ENCODE data around the gene EYA2.
"Not testable (repeated sequence)": the region's sequence is repeated elsewhere in the genome, so short reads cannot be mapped to it uniquely, and the experiment has no call there.

The EYA2 gene

DNA sequence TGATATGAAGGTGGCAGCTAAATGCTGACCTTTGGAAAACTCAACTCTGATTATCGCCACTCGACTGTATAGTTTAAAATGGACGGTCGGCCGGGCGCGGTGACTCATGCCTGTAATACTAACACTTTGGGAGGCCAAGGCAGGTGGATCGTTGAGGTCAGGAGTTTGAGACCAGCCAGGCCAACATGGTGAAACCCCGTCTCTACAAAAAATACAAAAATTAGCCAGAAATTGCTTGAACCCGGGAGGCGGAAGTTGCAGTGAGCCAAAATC, 310.1 kb downstream of the EYA2 start:
- not testable (repeated sequence) for DNase-seq (ENCODE audit: low spot score)

DNA sequence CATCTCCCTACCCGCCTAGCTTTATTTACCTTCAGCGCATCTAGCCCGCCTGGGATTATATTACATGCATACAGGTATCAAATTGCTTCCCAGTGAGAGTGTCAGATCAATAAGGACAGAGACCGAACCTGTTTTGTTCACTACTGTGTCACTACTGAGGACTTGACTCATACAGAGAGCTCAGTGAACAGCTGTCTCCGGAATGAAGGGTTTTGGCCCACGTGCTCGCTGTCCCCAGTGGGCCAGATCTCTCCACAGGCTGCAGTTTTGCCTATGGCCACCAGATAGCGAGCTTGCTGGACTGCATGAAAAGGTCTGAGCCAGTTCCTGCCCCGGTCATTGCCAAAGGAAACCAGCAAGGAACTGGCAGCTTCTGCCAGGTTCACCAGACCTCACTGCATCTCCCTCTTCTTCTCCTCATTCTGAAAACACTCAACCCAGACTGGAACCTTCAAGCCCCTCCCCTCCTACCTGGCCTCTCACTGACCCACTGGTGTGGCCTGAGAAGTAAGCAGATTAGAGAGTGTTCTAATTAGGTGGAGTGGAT, 311.0 kb downstream of the EYA2 start:
- DNase-seq (ENCODE audit: low spot score) = peak; percentile 83

DNA sequence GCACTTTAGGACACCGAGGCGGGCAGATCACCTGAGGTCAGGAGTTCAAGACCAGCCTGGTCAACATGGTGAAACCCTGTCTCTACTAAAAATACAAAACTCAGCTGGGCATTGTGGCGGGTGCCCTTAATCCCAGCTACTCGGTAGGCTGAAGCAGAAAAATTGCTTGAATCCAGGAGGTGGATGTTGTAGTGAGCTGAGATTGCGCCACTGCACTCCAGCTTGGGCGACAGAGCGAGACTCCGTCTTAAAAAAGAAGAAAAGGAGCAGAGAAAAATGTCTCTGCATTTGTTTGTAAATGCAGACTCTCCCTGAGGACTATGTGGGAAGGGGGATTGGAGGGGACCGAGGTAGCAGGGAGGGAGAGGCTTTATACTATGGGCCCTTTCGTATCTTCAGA, 311.9 kb downstream of the EYA2 start:
- DNase-seq (ENCODE audit: low spot score) = not testable (repeated sequence)

DNA sequence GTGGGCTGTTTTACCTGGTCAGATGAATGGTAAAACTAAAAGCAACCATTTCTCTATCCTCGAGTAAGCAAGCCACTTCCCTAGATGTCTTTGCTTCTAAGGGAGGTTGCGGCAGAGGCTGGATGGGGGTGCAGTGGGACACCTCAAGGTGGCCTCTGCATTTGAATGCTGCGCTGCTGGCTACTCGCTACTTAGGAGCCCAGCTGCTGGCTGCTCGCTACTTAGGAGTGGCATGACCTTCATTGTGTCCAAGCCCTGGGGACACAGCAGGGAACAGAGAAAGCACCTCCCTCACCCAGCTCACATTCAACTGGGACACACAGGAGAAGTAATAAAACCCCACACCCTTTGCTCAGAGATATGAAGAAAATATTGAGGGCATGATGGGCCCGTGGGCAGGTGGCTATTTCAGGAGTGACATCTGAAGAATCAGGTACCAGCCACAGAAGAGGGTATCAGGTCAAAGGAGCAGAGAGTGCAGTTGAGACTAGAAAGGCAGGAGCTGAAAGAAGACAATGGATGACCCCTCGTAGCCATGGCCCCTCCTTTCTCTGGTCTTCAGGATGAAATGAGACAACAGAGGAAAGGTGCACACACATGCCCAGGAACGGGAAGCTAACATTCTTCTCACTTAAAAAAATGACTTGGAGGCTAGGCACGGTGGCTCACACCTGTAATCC, 312.5 kb downstream of the EYA2 start:
- no peak for DNase-seq (ENCODE audit: low spot score)

DNA sequence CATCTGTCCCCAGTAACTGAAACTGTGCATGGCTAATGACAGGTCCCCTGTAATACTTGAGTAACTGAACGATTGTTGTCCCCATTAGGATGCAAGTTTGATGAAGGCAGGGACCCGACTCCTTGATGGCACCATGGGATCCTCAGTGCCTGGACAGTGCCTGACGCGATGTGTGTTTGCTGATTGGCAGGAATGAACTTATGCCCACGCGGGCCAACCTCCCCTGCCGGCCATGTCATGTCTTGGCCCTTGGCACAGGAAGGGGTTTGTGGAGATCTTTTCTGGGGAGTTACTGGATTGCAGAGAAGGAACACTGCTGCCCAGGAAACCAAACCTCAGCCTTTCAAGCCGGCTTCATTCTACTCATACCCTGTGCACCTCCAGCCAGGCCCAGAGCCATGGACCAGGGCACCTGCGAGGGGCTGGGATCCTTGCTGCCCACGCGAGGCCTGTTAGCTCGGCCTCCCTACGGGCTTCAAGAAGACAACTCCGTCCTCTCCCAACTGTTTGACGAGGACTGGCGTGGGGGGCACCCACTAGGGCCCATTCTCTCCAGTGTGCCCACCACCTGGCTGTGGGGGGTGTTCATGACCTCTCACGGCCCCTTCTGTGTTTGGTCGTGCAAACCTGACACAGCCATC, 314.0 kb downstream of the EYA2 start:
- DNase-seq (ENCODE audit: low spot score) = no peak

DNA sequence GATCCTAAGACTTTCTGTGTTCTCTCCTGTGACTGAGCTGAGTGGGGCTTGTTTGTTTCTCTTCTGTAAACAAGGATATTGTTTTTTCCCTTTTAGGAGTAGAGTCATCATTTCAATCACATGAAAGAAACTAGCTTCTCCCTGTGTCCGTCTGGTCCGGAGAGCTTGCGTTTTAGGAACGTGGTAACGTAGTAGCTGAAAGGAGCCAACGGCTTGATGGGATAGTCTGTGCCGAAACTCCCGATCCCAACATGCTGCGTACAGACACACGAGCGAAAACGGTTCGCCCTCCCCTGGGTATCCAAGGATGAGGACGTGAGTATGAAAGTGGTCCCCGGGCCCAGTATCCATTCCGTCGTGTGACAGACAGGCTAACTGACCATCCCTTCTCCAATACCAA, 315.3 kb downstream of the EYA2 start:
- no peak for DNase-seq (ENCODE audit: low spot score)

DNA sequence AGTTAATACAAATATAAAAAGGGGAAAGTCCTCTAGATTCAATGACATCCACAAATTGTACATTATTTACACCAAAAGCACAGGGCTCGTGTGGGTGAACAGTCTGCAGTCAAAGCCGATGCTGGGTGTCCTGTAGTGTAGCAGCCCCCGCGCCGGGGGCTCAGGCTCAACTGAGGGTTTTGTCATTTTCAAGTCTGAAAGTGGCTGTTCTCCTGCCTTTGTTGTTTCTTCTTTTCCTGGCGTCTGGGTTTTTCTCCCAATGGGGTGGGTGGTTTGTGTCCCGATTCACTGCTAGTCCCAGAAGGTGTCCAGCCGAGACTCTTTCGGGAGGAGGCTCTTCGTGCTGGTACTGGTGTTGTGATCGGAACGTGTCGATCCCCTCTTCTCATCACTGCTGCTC, 315.8 kb downstream of the EYA2 start:
- no peak for DNase-seq (ENCODE audit: low spot score)

DNA sequence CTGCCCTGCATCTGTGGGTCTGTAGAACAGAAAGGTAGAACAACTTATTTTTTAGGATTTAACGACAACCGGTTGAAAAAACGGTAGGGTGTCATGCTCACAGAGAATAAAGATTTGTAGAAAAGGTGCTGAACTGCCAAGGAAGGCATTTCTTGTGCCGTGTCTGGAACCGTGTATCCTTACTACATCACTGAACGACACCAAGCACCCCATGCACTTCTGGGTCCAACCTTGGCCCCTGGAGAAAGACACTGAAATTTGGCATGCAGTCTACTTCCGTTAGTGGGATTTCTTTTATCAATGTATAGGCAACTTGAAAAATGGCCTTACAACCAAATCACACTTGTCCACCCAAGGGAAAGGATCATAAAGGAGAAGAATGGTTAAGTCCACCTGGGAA, 316.4 kb downstream of the EYA2 start:
- DNase-seq (ENCODE audit: low spot score) = no peak

DNA sequence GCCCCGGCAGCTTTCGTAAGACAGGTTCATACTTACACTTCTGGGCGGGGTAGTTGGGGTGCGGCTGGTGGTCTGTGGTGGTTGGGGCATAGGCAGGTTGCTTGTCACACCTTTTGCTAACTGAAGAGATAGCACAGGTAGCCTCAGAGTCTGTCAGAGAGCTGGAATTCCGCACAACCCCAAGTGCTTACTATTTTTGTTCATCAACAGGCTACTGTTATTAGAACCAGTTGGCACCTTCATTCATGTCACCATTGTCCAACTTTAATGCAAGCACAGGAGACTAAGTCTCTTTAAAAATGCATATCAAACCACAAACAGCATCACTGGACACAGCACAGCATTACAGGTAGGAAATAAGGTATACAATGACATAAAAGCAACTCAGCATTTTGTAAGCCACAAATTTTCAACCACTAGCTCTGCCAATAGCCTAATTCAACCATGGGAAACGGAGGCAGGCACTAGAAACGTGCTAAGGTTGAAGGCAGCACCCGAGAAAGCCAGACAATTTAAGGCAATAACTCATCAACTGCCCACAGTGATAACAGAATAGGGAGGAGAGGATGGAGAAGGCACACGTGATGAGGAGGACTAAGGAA, 318.1 kb downstream of the EYA2 start:
- no peak for DNase-seq (ENCODE audit: low spot score)

DNA sequence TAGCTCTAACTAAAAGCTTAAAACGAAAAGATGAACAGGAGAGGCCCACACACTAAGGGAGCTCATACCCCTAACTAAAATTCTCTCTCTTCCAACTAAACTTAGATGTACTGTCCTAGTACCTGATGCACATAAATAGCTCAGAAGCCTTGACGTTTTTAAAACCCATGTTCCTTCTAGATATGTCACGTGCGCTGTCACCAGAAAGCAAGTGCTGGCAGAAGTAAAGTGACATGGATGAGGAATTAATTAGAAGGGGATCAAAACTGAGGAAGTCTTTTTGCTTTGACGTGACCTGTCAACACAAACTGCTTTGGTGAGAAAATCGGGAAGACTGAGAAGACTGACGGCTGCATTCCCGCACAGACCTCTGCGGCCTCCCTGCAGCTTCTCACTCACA, 319.3 kb downstream of the EYA2 start:
- no peak for DNase-seq (ENCODE audit: low spot score)

DNA sequence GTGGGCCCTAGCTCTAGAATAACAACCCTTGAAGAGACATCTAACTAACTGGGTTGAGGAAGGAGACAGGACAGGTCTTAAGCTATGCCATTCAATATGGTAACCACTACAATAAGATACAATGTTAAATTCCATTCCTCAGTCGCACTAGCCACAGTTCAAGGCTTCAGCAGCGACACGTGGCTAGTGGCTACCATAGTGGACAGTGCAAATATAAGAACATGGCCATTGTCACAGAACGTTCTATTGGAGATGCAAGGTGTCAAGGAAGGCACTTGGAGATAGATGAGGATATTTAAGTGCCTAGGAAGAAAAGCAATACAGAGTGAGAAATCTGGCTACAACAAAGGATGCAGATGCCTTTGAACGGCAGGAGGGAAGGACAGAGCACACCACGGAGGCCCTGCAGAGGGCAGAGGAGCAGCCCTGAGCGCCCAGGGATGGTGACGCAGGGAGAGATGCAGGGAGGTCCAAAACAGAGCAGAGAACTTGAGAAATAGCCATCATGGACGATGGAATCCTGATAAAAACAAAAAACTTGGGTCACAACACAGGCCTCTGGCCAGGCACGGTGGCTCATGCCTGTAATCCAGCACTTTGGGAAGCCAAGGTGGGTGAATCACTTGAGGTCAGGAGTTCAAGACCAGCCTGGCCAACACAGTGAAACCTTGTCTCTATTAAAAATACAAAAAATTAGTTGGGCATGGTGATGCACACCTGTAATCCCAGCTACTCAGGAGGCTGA, 321.2 kb downstream of the EYA2 start:
- DNase-seq (ENCODE audit: low spot score) = no peak

DNA sequence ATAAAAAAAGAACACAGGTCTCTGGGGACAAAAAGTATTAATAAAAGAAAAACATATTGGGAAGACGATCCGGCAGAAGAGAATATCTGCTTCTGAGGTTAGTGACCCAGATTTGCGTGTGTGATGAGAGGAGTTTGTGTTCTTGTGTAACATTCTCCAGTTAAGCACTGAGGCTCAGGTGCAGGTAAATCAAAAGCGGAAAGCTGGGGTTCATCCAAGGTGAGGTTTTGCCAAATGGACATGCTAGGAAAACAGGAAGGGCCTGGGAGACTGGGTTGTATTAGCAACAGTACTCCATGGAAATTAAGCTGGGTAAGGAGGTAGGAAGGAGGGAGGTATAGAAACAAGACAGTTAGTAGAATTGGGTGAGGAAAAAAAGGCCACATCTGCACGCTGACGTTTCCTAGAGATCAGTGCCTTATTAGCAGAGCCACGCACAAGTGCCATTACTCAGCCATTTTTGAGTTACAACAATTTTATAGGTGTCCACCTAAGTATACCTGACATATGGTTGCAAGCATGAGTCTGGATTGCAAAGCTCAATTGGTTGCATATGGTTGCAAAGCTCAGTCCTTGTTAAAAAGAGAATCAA, 322.3 kb downstream of the EYA2 start:
- DNase-seq (ENCODE audit: low spot score) = no peak

DNA sequence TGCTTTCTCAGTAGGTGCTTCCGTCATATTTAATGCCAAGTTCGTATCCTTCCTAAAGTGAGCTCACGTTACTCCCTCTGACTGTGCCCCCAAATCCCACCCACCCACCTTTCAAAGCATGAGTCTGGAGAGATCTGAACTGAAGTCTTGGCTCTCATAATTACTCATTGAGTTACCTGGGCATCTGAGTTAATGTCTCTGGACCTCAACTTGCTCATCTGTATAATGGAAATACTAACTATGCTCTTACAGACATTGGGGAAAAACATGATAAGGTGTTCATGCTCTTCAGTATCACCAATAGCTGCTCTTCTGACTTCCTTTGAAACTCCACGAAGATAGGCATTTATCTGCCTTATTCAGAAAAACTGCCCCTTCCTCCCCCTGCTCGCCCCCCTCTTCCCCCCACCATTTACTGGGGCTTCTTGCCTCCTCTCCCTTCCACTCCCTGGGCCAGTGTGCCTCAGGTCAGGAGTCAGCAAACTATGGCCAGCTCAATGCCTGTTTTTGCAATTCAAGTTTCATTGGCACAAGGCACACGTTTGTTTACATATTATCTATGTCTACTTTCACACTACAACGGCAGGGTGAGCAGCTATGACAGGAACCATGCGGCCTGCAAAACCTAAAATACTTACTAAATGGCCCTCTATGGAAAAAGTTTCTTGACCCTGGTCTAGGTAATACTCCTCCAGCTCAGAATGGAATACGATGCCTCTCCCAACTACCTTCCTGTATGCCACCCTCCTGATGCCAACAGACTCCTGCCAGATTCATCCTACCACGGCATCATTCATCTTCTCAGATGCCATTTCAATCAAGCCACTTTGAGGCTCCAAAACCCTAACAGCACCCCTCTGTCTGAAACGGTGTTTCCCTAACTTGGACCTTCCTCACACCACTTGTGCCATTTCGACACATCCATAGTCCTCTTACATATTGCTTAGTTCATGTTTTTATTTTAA, 323.1 kb downstream of the EYA2 start:
- DNase-seq (ENCODE audit: low spot score) = no peak

DNA sequence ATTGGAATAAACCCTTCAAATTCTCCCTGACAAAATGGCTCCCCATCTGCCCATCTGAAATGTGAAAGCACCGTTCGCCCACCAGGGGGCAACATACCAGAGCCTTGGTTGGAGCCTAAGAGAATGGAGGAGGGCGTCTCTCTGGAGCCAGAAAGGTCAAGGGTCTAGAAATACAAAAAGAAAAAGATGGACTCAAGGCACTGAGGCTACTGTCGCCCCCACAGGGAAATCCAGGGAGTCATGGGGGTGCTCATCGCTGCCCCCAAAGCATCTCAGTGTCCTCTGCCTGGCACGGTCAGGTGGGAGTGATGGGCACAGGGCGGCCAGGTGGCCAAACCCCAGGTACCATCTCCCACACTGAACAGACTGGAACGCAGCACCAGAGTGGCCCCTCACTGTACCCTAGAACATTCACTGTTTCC, 325.5 kb downstream of the EYA2 start:
- peak; percentile 28 for DNase-seq (ENCODE audit: low spot score)

DNA sequence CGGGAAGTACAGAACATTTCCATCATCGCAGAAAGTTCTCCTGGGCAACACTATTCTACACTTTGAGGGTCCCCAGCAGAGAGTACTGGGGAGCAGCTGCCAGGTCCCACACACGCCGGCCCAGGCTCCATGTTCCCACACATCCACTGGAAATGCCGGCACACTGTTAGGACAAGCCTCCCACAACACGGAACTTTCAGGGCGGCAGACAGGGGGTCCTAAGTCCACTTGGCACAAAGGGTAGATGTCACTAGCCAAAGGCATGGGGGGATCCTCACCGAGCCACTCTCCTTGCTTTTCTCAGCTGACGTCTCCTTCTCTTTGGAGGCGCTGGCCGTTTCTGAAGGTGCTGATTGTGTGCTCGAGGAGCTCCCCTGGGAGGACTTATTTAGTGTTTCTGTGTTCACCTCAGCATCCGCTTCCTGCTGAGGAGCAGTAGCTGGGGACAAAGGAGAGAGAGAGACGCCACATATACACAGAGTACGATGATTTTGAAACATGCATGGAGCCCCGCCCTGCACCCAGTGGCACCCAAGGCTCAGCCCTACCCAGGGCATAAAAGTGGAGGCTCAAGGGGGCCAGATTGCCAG, 326.5 kb downstream of the EYA2 start:
- DNase-seq (ENCODE audit: low spot score) = no peak

DNA sequence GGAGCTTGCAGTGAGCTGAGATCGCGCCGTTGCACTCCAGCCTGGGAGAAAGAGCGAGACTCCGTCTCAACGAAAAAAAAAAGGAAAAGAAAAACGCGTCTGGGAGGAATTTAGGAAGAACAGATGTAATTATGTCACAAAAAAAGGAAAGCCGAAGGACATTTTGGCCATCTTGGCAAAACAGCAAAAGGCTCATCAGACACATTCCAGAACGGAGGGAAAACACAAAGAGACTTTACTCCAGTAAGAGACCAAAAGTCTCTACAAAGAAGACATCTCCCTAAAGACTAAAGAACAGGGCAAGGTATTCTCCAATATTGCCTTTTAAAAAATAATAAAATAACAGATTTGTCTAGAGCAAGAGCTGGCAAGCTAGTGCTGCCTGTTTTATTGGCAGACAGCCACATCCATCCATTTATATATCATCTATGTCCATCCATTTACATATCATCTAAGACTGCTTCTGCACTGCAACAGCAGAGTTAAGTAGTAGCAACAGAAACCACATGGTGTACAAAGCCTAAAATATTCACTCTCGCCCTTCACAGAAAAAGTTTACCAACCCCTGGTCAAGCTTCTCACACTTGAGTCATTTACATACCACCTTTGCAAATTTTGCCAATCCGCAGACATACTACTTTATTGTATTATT, 328.0 kb downstream of the EYA2 start:
- DNase-seq (ENCODE audit: low spot score) = no peak

DNA sequence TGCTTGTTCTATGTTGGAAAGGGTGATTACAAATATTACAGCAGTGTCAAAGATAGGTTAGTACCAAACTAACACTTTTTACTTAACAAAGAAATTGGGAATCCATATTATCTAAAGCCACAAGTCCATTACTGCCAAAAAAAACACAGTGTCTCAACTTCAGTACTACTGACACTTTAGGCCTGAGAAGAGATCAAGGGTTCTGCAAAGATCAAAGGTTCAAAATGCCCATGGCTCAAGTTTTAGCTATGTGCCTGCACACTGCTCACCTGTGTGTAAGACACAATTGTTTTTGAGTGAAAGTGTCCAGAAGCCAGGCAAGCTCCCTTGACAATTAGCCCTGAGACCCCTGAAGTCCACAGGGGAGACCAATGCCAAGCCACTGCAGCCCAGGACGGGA, 329.3 kb downstream of the EYA2 start:
- DNase-seq (ENCODE audit: low spot score) = no peak

DNA sequence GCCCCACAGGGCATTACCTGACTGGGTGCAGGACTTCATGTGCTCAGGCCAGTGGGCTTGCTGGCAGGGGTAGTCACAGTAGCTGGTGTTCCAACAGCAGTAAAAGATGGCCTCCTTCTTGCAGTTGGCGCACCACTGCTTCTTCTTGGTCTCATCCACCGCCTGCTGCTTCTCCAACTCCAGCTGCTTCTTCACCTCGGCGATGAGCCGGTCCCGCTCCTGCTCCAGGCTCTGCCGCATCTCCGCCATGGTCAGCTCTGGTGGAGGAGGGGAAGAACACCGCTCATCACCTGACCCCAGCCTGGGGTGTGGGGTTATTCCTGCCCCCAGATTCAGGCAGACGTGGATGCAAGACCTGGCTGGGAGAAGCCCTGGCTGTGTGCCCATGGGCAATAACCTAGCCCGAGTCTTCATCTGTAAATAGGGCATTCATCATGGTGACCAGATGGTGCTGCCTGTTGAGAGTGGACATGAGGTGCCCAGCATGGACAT, 329.7 kb downstream of the EYA2 start:
- DNase-seq (ENCODE audit: low spot score) = no peak

DNA sequence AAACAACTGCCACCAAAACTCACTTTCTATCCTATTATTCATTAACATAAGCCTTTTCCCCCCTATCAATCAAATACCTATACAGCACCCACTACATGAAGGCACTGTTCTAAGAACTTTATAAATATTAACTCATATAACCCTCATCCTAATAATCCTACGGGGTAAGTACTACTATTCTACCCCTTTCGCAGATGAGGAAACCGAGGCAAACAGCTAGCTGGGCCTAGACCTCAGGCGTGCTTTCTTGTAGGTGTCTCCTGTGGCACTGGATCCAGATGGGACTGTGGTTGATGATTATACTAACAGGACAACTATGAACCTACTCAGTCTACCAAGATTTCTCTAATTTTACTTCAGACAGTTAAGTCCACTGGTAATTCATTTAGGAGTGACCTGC, 330.2 kb downstream of the EYA2 start:
- DNase-seq (ENCODE audit: low spot score) = no peak

DNA sequence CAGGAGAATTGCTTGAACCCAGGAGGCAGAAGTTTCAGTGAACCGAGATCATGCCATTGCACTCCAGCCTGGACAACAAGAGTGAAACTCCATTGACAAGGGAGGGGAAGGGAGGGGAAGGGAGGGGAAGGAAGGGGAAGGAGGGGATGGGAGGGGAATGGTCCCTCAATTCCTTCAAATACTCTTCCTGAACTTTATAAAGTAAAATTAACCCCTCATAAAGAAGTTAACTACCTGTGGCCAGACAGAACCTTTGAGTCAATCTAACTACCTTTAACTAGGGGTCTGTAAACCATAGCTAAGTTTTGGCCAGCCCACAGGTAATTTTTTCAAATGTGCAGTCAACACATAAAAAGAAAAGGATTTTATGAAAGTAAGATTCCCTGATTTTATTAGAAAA, 330.8 kb downstream of the EYA2 start:
- no peak for DNase-seq (ENCODE audit: low spot score)

Data from RKO (cell line).